ENCODE measurements around the gene PHLDB1.

- TF ChIP-seq CTCF (IDR thresholded peaks at IDR 0.05), result no peak
- TF ChIP-seq EZH2 (IDR thresholded peaks at IDR 0.05), result no peak
Observed at GRCh38 chr11:118587952-118588351, 19.5 kb upstream of the PHLDB1 start.

Data from neural progenitor cell (in vitro differentiated cells).